Neural crest cell (in vitro differentiated cells): ENCODE data around the gene FHOD3. TPM values are rescaled to one million over a fixed set of nuclear protein-coding genes. Genes with fewer than 3 reads are reported as not detected.

Source experiments
- DNase-seq: peaks from one replicate; pipeline ENCODE4 v3.0.0; 2021; ENCODE audit warnings: low read depth, mixed read lengths, low spot score
- H3K27ac Mint-ChIP-seq: one replicate; pipeline ENCODE4 v1.8.0; 2021; ENCODE audit warnings: mild to moderate bottlenecking, mixed read lengths; ENCODE audit not compliant: unreplicated experiment
- H3K27me3 Mint-ChIP-seq: 2 replicates; pipeline ENCODE4 v1.8.0; 2021; ENCODE audit warnings: low read depth, mild to moderate bottlenecking, mixed read lengths
- H3K36me3 Mint-ChIP-seq: 2 replicates; pipeline ENCODE4 v1.8.0; 2021; ENCODE audit warnings: low read depth, mild to moderate bottlenecking, mixed read lengths
- H3K4me1 Mint-ChIP-seq: 2 replicates; pipeline ENCODE4 v1.8.0; 2021; ENCODE audit warnings: mixed read lengths
- H3K4me3 Mint-ChIP-seq: one replicate; pipeline ENCODE4 v1.8.0; 2021; ENCODE audit warnings: mild to moderate bottlenecking, mixed read lengths
- H3K9me3 Mint-ChIP-seq: 2 replicates; pipeline ENCODE4 v1.8.0; 2021; ENCODE audit warnings: mixed read lengths
- CTCF ChIP-seq: fragments of 200-600 bp; sonication (generic); conservative IDR thresholded peaks from 2 replicates; pipeline ENCODE4 v1.5.0; 2021; ENCODE audit warnings: antibody characterized with exemption, mild to moderate bottlenecking
- total RNA-seq: library from RNA; stranded (reverse); gene quantifications from 2 replicates; pipeline ENCODE4 v1.2.1, GENCODE V29; 2021

FHOD3 gene
- total RNA-seq, 1 donor from 2014 or later = 28.6 TPM

DNA sequence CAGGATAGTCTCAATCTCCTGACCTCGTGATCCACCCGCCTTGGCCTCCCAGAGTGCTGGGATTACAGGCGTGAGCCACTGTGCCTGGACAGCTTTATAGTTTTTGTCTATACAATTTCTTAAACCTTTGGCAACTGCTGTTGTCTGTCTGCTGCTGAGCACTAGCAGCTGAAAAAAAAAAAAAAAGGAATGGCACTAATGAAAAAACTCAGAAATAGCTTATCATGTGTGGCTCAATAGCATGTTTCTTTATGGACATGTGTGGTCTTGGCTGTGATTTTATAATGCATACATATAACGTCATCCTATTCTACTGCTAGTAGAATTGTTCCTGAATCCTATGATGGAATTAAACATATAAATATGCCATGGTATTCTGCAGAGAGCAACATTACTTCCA lies 300.1 kb downstream of the FHOD3 start:
- H3K27ac Mint-ChIP-seq = no peak overlapping the region

DNA sequence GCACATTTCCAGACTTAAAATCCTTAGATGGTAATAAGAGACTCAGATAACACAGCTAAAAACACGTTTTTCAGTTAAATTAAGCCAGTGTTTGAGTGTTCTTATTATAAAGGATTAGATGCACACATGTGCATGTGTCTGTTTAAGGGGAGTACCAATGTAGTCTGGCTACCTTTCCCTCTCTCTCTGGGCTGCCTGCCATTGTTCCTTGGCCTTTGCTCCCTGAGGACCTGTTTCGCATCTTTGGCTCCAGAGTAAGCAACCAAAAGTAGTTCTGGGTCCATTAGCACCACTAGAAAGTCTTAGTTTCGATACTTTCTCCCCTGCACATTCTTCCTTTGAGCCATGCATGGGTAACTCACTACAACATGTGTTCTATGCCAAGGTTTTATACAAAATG lies 303.0 kb downstream of the FHOD3 start:
- DNase-seq = no peak
- Mint-ChIP-seq H3K36me3 (peaks cover 5% of the 10 kb centered on the region), H3K9me3 (no peaks in the 10 kb centered on the region), H3K4me1 (no peaks in the 10 kb centered on the region), H3K27ac (no peak overlapping the region), H3K27me3 (no peaks in the 10 kb centered on the region), H3K4me3 (no peak overlapping the region)
- TF ChIP-seq CTCF = no peak

More for the DNA sequence above, 300.1 kb downstream of the FHOD3 start:
- Mint-ChIP-seq H3K27me3 (no peaks in the 10 kb centered on the region), H3K9me3 (no peaks in the 10 kb centered on the region), H3K36me3 (peaks cover 3% of the 10 kb centered on the region), H3K4me1 (peaks cover 7% of the 10 kb centered on the region), H3K4me3 (no peak overlapping the region)
- no peak for TF ChIP-seq CTCF
- no peak for DNase-seq

- Mint-ChIP-seq H3K9me3 (no peaks in the 10 kb centered on the region), H3K4me1 (no peaks in the 10 kb centered on the region), H3K27ac (no peak overlapping the region), H3K36me3 (peaks cover 7% of the 10 kb centered on the region), H3K4me3 (no peak overlapping the region), H3K27me3 (no peaks in the 10 kb centered on the region)
- no peak for DNase-seq
- TF ChIP-seq CTCF = no peak
Measured at GRCh38 chr18:36601316-36601715, 303.8 kb downstream of the FHOD3 start.

- no peaks in the 10 kb centered on the region for H3K4me1 Mint-ChIP-seq
- DNase-seq = no peak
- no peak for TF ChIP-seq CTCF
- H3K36me3 Mint-ChIP-seq = peaks cover 7% of the 10 kb centered on the region
- no peaks in the 10 kb centered on the region for H3K27me3 Mint-ChIP-seq
- no peak overlapping the region for H3K27ac Mint-ChIP-seq
- H3K9me3 Mint-ChIP-seq = no peaks in the 10 kb centered on the region
- no peak overlapping the region for H3K4me3 Mint-ChIP-seq
Measured at GRCh38 chr18:36602071-36602470, 304.6 kb downstream of the FHOD3 start.

DNA sequence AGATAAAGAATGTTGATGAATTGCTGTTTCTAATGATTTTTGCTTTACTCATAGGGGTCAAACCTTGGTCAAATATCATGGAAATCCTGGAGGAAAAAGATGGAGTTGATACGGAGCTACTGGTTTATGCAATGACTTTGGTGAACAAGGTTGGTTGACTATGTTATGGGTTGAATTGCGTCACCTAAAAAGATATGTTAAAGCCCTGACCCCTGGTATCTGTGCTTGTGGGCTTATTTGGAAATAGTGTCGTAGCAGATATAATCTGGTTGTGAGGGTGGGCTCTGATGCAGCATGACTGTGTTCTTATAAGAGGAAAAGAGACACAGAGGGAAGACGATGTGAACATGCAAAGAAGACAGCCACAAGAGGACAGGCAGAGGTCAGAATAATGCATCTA lies 305.1 kb downstream of the FHOD3 start:
- Mint-ChIP-seq H3K9me3 (no peaks in the 10 kb centered on the region), H3K27ac (no peak overlapping the region), H3K4me3 (no peak overlapping the region), H3K4me1 (no peaks in the 10 kb centered on the region), H3K27me3 (no peaks in the 10 kb centered on the region), H3K36me3 (peaks cover 9% of the 10 kb centered on the region)
- DNase-seq = no peak
- no peak for TF ChIP-seq CTCF

DNA sequence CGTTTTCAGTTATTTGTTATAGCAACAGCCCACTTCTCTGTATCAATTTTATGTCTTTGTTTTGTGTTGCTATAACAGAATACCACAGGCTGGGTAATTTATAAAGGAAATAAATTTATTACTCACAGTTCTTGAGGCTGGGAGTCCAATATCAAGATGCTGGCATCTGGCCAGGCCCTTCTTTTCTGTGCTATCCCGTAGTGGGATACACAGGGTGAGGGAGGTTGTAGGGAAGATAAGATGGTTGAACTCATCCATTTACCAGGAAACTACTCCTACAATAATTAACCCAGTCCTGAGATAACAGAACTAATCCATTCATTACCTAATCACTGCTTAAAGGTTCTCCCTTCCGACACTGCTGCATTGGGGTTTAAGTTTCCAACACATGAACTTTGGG lies 310.6 kb downstream of the FHOD3 start:
- no peak for TF ChIP-seq CTCF
- Mint-ChIP-seq H3K27me3 (no peaks in the 10 kb centered on the region), H3K9me3 (no peaks in the 10 kb centered on the region), H3K4me3 (no peak overlapping the region), H3K36me3 (peaks cover 5% of the 10 kb centered on the region), H3K4me1 (peaks cover 21% of the 10 kb centered on the region), H3K27ac (no peak overlapping the region)
- DNase-seq = no peak
